GM18861 (cell line): ENCODE results near the gene UBE2L6.

Experiments
- ATAC-seq: cut with Tn5 transposase; IDR thresholded peaks from one replicate; pipeline ENCODE4 v1.9.1; 2021; ENCODE audit not compliant: unreplicated experiment

Gene UBE2L6

DNA sequence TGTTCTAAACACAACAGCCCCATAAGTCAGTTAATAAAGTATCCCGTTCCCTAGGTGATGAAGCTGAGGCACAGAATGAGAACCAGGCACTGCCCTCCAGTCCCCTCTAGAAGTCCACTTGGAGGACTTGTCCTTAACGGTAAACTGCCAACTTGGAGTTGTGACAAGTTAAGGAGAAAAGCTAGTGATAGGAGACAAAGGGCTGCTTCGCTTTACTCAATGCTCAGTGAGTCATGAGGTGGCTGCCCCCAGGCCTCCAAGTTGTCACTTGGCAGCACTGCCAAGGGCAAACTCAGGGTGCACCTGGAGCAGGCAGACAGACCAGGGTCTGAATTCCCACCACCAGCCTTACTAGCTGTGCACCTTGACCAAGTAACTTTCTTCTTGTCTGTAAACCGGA is 65.5 kb downstream of the UBE2L6 start:
- ATAC-seq = no peak
